A549 (cell line): ENCODE results near the gene KCND3. TPM values are rescaled to one million over a fixed set of nuclear protein-coding genes. Genes with fewer than 3 reads are reported as not detected.

Source experiments
- ATAC-seq, 2 experiments: fragments of 200-7000 bp in 1 of 2; fragments of >200 bp in 1 of 2; cut with Nextera tagmentation in 1 of 2; cut with Tn5 transposase in 1 of 2; 3 replicates each; pipeline versions ENCODE4 v1.8.0 to v1.9.1; 2018 to 2020; ENCODE audit warnings: mild to moderate bottlenecking in 1 of 2, moderate library complexity in 1 of 2
- CTCF ChIA-PET: fragments of 300-600 bp; sonication (Branson Sonifier 250); formaldehyde crosslinking; extraction: SDS; loops from one replicate; lab custom pipeline; 2021; ENCODE audit warnings: antibody characterized with exemption, inconsistent platforms; lab: Yijun Ruan, JAX
- POLR2A ChIA-PET: fragments of 350-600 bp; formaldehyde crosslinking; extraction: SDS; loops from one replicate; lab custom pipeline; 2021; ENCODE audit warnings: antibody characterized with exemption, inconsistent platforms; lab: Yijun Ruan, JAX
- DNase-seq, 2 experiments: peaks; one replicate each; pipeline versions ENCODE4 v3.0.0 to v3.0.0-alpha.2; 2011 to 2016; ENCODE audit warnings: low read depth in 1 of 2, low spot score in 1 of 2
- FAIRE-seq: peaks from 2 replicates; lab custom pipeline; 2011; peaks lifted over from hg19 to GRCh38; lab: Jason Lieb, UNC
- H3K27ac ChIP-seq, 2 experiments: fragments of >200 bp; sonication (Bioruptor Twin); formaldehyde crosslinking; 3 replicates each; pipeline ENCODE4 v1.5.1; 2016 to 2017
- H3K4me1 ChIP-seq: fragments of >200 bp; sonication (Bioruptor Twin); formaldehyde crosslinking; 3 replicates; pipeline ENCODE4 v1.6.1; 2016
- H3K4me2 ChIP-seq: fragments of >200 bp; sonication (Bioruptor Twin); formaldehyde crosslinking; 3 replicates; pipeline ENCODE4 v1.6.1; 2016
- H3K4me3 ChIP-seq: fragments of >200 bp; sonication (Bioruptor Twin); formaldehyde crosslinking; 3 replicates; pipeline ENCODE4 v1.5.1; 2016
- H3K9me3 ChIP-seq: fragments of >200 bp; sonication (Bioruptor Twin); formaldehyde crosslinking; 3 replicates; pipeline ENCODE4 v1.6.1; 2016
- CHD4 ChIP-seq: fragments of 200-600 bp; sonication (generic); IDR thresholded peaks from 2 replicates; pipeline ENCODE4 v1.6.1; 2016; ENCODE audit warnings: antibody characterized with exemption, mild to moderate bottlenecking, borderline replicate concordance
- EHF ChIP-seq: fragments of 250-450 bp; sonication (Bioruptor Pico); IDR thresholded peaks from 2 replicates; pipeline ENCODE4 v1.5.0; 2020; ENCODE audit warnings: mild to moderate bottlenecking
- EHMT2 ChIP-seq: fragments of 200-600 bp; sonication (generic); IDR thresholded peaks from 2 replicates; pipeline ENCODE4 v1.6.1; 2016; ENCODE audit warnings: antibody characterized with exemption, low read depth, mild to moderate bottlenecking, moderate library complexity
- EP300 ChIP-seq, 2 experiments: fragments of >200 bp; sonication (Bioruptor Twin); formaldehyde crosslinking; IDR thresholded peaks; 2 replicates in 1 of 2; 3 replicates in 1 of 2; pipeline ENCODE4 v1.6.1; 2016 to 2017
- FOSL2 ChIP-seq, 2 experiments: fragments of 450-650 bp in 1 of 2; fragments of >200 bp in 1 of 2; sonication (Bioruptor Twin) in 1 of 2; formaldehyde crosslinking; IDR thresholded peaks; 2 replicates each; pipeline versions ENCODE4 v1.5.0 to v1.6.1; 2016 to 2020; ENCODE audit warnings: mild to moderate bottlenecking in 1 of 2, moderate library complexity in 1 of 2
- JUNB ChIP-seq: fragments of >200 bp; sonication (Bioruptor Twin); formaldehyde crosslinking; IDR thresholded peaks from 2 replicates; pipeline ENCODE4 v1.6.1; 2016
- KDM1A ChIP-seq: fragments of 200-600 bp; sonication (generic); IDR thresholded peaks from 2 replicates; pipeline ENCODE4 v1.6.1; 2016; ENCODE audit warnings: low read depth, mild to moderate bottlenecking
- MAFK ChIP-seq: fragments of 450-650 bp; IDR thresholded peaks from 2 replicates; pipeline ENCODE4 v1.6.1; 2014; ENCODE audit not compliant: partially characterized antibody
- MAZ ChIP-seq: fragments of 150-350 bp; IDR thresholded peaks from 2 replicates; pipeline ENCODE4 v1.6.1; 2014; ENCODE audit warnings: antibody characterized with exemption, low read depth, low read length, borderline replicate concordance
- PHF8 ChIP-seq: fragments of 200-600 bp; sonication (generic); IDR thresholded peaks from 2 replicates; pipeline ENCODE4 v1.6.1; 2016; ENCODE audit warnings: low read depth, mild to moderate bottlenecking, antibody characterized with exemption, moderate library complexity, borderline replicate concordance
- POLR2AphosphoS2 ChIP-seq: conservative IDR thresholded peaks from 2 replicates; pipeline ENCODE4 v1.6.1; 2012; ENCODE audit warnings: low read length, improper control_type of control experiment, inconsistent platforms
- RARB ChIP-seq: fragments of 250-450 bp; sonication (Bioruptor Pico); IDR thresholded peaks from 2 replicates; pipeline ENCODE4 v1.8.0; 2021; ENCODE audit warnings: mild to moderate bottlenecking, moderate library complexity
- RCOR1 ChIP-seq: fragments of 150-350 bp; IDR thresholded peaks from 2 replicates; pipeline ENCODE4 v1.6.1; 2014; ENCODE audit warnings: antibody characterized with exemption, low read length, low read depth
- RFX5 ChIP-seq: fragments of 450-650 bp; IDR thresholded peaks from 2 replicates; pipeline ENCODE4 v1.7.1; 2014; ENCODE audit warnings: antibody characterized with exemption, mild to moderate bottlenecking, moderate library complexity
- RNF2 ChIP-seq: fragments of 200-600 bp; sonication (generic); IDR thresholded peaks from 2 replicates; pipeline ENCODE4 v1.6.1; 2016; ENCODE audit warnings: low read depth, mild to moderate bottlenecking, antibody characterized with exemption, moderate library complexity, borderline replicate concordance
- SREBF2 ChIP-seq: fragments of 450-650 bp; IDR thresholded peaks from 2 replicates; pipeline ENCODE4 v1.6.1; 2014; ENCODE audit warnings: mild to moderate bottlenecking, moderate library complexity
- TFCP2L1 ChIP-seq: fragments of 250-450 bp; sonication (Bioruptor Pico); IDR thresholded peaks from 2 replicates; pipeline ENCODE4 v1.5.0; 2021; ENCODE audit warnings: mild to moderate bottlenecking
- TP53 ChIP-seq: fragments of 250-450 bp; sonication (Bioruptor Pico); IDR thresholded peaks from 2 replicates; pipeline ENCODE4 v1.5.0; 2021; ENCODE audit warnings: mild to moderate bottlenecking, moderate library complexity
- ZNF302 ChIP-seq: fragments of 250-450 bp; sonication (Bioruptor Pico); IDR thresholded peaks from 2 replicates; pipeline ENCODE4 v1.9.0; 2021; ENCODE audit warnings: inconsistent platforms, mild to moderate bottlenecking, moderate library complexity
- ZSCAN20 ChIP-seq: fragments of 250-450 bp; sonication (Bioruptor Pico); IDR thresholded peaks from 2 replicates; pipeline ENCODE4 v1.8.0; 2022; ENCODE audit warnings: mild to moderate bottlenecking, moderate library complexity
- WGBS: methylation state at CpG from one replicate; pipeline ENCODE4 v1.1.6; 2017; ENCODE audit errors: missing lambda C conversion rate; 5-methylcytosine and 5-hydroxymethylcytosine counted together
- polyA plus RNA-seq, 4 experiments: library from polyadenylated mRNA; depleted of rRNA in 3 of 4; stranded (reverse); fragments of >200 nt; fragmentation: RNase III in 1 of 4; extraction: RNeasy Plus Mini Kit Qiagen cat#74134 plus additional on column Dnase treatment in 1 of 4; gene quantifications; 2 replicates in 3 of 4; 3 replicates in 1 of 4; pipeline ENCODE4 v1.2.3, GENCODE V29; 2011 to 2017
- TF ChIP-seq, protein P1 (sequence below): fragments of 250-450 bp; sonication (Bioruptor Pico); IDR thresholded peaks from 2 replicates; pipeline ENCODE4 v1.5.0; 2020; ENCODE audit warnings: low read depth, mild to moderate bottlenecking, moderate library complexity
- TF ChIP-seq, protein P2 (sequence below): IDR thresholded peaks from 2 replicates; pipeline ENCODE4 v1.6.1; 2012
- TF ChIP-seq, protein P3 (sequence below): fragments of >200 bp; sonication (Bioruptor Twin); formaldehyde crosslinking; IDR thresholded peaks from 2 replicates; pipeline ENCODE4 v1.6.1; 2016
- TF ChIP-seq, protein P4 (sequence below): fragments of 150-350 bp; IDR thresholded peaks from 2 replicates; pipeline ENCODE4 v1.6.1; 2014; ENCODE audit warnings: low read depth, mild to moderate bottlenecking, low read length
- TF ChIP-seq, protein P5 (sequence below): fragments of 450-650 bp; IDR thresholded peaks from 2 replicates; pipeline ENCODE4 v1.6.1; 2014; ENCODE audit warnings: antibody characterized with exemption

The KCND3 gene
- polyA plus RNA-seq, 2 of the 4 experiments (the other 2 are of a cell fraction): not detected

DNA sequence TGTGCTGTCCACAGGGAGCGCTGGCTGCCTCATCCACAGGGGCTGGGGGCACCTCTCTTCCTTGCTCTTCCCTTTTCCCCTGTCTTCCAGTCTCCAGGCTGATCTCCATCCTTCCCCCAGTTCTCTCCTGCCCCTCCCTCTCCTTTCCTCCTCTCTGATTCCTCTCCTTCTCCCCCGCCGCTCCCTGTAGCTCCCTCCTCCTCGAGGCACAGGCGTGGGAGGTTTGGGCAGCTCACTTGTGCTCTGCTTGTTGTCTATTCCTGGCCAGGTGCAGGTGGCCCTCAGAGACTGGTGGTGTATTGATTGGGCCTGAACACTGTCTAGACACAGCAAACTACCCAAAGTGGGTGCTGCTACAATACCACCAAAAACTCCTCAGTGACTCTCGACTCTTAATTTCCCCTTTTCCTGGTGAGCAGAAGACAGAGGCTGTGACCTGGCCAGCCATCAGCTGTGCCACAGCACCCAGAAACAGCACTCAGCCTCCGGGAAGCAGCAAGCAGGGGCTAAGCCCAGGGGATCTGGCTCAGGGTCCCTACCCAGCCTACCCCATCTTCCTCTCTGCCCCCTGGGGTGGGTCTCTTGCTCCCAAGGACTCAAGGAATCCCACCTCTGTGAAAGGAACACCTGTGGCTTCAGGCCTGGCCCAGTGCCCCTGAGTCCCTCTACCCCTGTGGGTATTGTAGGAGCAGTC is 140.5 kb downstream of the KCND3 start:
- WGBS: 17% methylated on average over 6 of the region's 7 CpGs
- no peak overlapping the region for H3K4me3 ChIP-seq
- POLR2A ChIA-PET: no interaction called here

DNA sequence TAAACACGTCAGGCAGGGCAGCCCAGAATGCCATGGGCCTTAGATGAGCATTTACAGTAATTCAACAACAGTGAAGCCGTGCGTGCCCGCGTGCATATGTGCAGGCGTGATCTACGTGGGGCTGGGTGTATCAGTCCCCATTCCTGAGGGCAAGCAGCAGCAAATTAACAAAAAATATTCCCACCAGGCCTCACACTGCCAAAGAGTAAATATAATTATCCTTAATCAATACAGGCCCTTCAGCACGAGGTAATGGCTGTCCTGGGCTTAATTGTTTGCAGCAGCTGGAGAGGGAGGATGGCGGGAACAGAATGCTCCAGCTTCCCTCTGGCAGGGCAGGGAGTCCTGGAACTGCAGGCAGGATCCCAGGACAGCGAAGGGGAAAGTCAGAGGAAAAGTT is 142.0 kb downstream of the KCND3 start:
- H3K4me1 ChIP-seq: no peaks in the 10 kb centered on the region
- POLR2A ChIA-PET: no interaction called here
- ATAC-seq: no peak
- no peak for TF ChIP-seq RARB
- no peak for TF ChIP-seq FOSL2 (IDR thresholded peaks at IDR 0.05)
- TF ChIP-seq FOSL2 (CRISPR knock-in tag; IDR thresholded peaks at IDR 0.05): no peak
- no peak for TF ChIP-seq TP53 (CRISPR knock-in tag)
- TF ChIP-seq JUNB: no peak
- TF ChIP-seq, protein P1, sequence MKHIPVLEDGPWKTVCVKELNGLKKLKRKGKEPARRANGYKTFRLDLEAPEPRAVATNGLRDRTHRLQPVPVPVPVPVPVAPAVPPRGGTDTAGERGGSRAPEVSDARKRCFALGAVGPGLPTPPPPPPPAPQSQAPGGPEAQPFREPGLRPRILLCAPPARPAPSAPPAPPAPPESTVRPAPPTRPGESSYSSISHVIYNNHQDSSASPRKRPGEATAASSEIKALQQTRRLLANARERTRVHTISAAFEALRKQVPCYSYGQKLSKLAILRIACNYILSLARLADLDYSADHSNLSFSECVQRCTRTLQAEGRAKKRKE (CRISPR knock-in tag): no peak
- no peak for TF ChIP-seq MAZ
- TF ChIP-seq, all 56 proteins: peak for 0
- WGBS: 65% methylated on average over 10 of the region's 10 CpGs
- Histone ChIP-seq H3K27ac (no peak overlapping the region), H3K4me2 (no peak overlapping the region), H3K9me3 (no peaks in the 10 kb centered on the region), H3K4me3 (no peak overlapping the region)
- no peak for FAIRE-seq
- CTCF ChIA-PET: no interaction called here
- no peak for DNase-seq

More for the DNA sequence above, 140.5 kb downstream of the KCND3 start:
- DNase-seq (no peak), FAIRE-seq (no peak), ATAC-seq (no peak)
- no peaks in the 10 kb centered on the region for H3K9me3 ChIP-seq
- H3K27ac ChIP-seq: no peak overlapping the region
- no peak for TF ChIP-seq MAZ
- TF ChIP-seq, protein P2, sequence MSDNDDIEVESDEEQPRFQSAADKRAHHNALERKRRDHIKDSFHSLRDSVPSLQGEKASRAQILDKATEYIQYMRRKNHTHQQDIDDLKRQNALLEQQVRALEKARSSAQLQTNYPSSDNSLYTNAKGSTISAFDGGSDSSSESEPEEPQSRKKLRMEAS: no peak
- TF ChIP-seq, protein P3, sequence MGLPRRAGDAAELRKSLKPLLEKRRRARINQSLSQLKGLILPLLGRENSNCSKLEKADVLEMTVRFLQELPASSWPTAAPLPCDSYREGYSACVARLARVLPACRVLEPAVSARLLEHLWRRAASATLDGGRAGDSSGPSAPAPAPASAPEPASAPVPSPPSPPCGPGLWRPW: no peak
- no peak for TF ChIP-seq TP53 (CRISPR knock-in tag)
- TF ChIP-seq CHD4: no peak
- TF ChIP-seq SREBF2: no peak
- TF ChIP-seq ZSCAN20 (CRISPR knock-in tag): no peak
- no peak overlapping the region for H3K4me2 ChIP-seq
- CTCF ChIA-PET: no interaction called here
- H3K4me1 ChIP-seq: no peaks in the 10 kb centered on the region

DNA sequence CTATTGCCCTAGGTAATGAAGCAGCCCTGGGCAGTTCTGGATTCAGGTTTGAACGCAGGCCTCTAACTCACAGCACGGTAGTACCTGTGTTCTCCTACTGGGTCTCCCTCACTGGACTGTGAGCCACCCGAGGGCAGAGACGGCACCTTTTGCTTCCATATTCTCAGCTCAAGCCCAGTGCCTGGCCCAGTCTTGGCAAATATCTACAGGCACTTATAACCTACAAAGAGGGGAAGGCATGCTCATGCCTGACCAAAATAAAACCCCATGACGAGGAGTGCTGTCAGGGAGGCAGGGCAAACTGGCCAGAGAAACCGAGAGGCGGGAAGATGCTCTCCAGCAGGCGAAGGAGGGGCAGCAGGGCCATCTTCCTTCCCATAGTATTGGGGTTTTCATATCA is 142.6 kb downstream of the KCND3 start:
- CTCF ChIA-PET: no interaction called here

More for the DNA sequence above, 142.6 kb downstream of the KCND3 start:
- Histone ChIP-seq H3K9me3 (no peaks in the 10 kb centered on the region), H3K4me1 (no peaks in the 10 kb centered on the region), H3K27ac (no peak overlapping the region), H3K4me3 (no peak overlapping the region), H3K4me2 (no peak overlapping the region)
- TF ChIP-seq, protein P4, sequence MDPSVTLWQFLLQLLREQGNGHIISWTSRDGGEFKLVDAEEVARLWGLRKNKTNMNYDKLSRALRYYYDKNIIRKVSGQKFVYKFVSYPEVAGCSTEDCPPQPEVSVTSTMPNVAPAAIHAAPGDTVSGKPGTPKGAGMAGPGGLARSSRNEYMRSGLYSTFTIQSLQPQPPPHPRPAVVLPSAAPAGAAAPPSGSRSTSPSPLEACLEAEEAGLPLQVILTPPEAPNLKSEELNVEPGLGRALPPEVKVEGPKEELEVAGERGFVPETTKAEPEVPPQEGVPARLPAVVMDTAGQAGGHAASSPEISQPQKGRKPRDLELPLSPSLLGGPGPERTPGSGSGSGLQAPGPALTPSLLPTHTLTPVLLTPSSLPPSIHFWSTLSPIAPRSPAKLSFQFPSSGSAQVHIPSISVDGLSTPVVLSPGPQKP: no peak
- TF ChIP-seq MAFK (no peak), POLR2AphosphoS2 (no peak), TFCP2L1 (no peak), RCOR1 (no peak), EHMT2 (no peak), EP300 (IDR thresholded peaks at IDR 0.05) (no peak), EHF (CRISPR knock-in tag) (no peak), RNF2 (no peak), PHF8 (no peak), RFX5 (no peak), KDM1A (no peak), ZNF302 (CRISPR knock-in tag) (no peak)
- TF ChIP-seq, protein P5, sequence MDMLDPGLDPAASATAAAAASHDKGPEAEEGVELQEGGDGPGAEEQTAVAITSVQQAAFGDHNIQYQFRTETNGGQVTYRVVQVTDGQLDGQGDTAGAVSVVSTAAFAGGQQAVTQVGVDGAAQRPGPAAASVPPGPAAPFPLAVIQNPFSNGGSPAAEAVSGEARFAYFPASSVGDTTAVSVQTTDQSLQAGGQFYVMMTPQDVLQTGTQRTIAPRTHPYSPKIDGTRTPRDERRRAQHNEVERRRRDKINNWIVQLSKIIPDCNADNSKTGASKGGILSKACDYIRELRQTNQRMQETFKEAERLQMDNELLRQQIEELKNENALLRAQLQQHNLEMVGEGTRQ: no peak
- ATAC-seq (no peak), DNase-seq (no peak), FAIRE-seq (no peak)
- POLR2A ChIA-PET: no interaction called here
- 37% methylated on average over 8 of the region's 8 CpGs for WGBS
